Panc1 (cell line): ENCODE measurements around the gene CTSK.
"Not testable (repeated sequence)": the region's sequence is repeated elsewhere in the genome, so short reads cannot be mapped to it uniquely, and the experiment has no call there.

Source experiments
- TCF7L2 ChIP-seq: IDR thresholded peaks from 2 replicates; pipeline ENCODE4 v1.6.1; 2011; ENCODE audit warnings: mild to moderate bottlenecking, low read depth, low read length, inconsistent platforms
- TF ChIP-seq, protein P1 (sequence below): fragments of 450-650 bp; IDR thresholded peaks from 2 replicates; pipeline ENCODE4 v1.5.1; 2017; ENCODE audit warnings: mild to moderate bottlenecking

DNA sequence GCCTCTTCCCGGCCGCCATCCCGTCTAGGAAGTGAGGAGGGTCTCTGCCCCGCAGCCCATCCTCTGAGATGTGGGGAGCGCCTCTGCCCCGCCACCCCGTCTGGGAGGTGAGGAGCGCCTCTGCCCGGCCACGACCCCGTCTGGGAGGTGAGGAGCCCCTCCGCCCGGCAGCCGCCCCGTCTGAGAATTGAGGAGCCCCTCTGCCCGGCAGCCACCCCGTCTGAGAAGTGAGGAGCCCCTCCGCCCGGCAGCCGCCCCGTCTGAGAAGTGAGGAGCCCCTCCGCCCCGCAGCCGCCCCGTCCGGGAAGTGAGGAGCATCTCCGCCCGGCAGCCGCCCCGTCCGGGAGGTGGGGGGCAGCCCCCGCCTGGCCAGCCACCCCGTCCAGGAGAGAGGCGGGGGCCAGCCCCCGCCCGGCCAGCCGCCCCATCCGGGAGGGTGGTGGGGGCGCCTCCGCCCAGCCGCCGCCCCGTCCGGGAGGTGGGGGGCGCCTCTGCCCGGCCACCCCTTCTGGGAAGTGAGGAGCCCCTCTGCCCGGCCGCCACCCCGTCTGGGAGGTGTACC lies 42.8 kb upstream of the CTSK start:
- TF ChIP-seq, protein P1, sequence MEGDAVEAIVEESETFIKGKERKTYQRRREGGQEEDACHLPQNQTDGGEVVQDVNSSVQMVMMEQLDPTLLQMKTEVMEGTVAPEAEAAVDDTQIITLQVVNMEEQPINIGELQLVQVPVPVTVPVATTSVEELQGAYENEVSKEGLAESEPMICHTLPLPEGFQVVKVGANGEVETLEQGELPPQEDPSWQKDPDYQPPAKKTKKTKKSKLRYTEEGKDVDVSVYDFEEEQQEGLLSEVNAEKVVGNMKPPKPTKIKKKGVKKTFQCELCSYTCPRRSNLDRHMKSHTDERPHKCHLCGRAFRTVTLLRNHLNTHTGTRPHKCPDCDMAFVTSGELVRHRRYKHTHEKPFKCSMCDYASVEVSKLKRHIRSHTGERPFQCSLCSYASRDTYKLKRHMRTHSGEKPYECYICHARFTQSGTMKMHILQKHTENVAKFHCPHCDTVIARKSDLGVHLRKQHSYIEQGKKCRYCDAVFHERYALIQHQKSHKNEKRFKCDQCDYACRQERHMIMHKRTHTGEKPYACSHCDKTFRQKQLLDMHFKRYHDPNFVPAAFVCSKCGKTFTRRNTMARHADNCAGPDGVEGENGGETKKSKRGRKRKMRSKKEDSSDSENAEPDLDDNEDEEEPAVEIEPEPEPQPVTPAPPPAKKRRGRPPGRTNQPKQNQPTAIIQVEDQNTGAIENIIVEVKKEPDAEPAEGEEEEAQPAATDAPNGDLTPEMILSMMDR = not testable (repeated sequence)
- TF ChIP-seq TCF7L2 = not testable (repeated sequence)
